WI38 (cell line): ENCODE data around the gene C1orf21.

Experiments
- H3K4me3 ChIP-seq: 2 replicates; pipeline ENCODE4 v1.5.1; 2011; ENCODE audit warnings: low read depth, mild to moderate bottlenecking, control low read depth, low read length
- TF ChIP-seq, protein P1 (sequence below): IDR thresholded peaks from 2 replicates; pipeline ENCODE4 v1.5.1; 2012; ENCODE audit warnings: low read depth, mild to moderate bottlenecking, control low read depth, low read length

Gene C1orf21

DNA sequence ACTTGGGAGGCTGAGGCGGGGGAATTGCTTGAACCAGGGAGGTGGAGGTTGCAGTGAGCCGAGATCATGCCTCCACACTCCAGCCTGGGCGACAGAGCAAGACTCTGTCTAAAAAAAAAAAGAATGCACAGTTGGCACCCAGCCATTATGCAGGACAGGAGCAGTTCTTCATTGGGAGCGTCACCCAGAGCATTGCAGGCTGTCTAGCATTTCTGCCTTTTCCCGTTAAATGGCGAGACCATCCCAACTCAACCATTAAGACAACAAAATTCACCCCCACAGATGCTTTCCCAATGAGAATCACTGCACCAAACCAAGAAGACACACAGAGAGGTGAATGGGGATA, 262.0 kb downstream of the C1orf21 start:
- TF ChIP-seq, protein P1, sequence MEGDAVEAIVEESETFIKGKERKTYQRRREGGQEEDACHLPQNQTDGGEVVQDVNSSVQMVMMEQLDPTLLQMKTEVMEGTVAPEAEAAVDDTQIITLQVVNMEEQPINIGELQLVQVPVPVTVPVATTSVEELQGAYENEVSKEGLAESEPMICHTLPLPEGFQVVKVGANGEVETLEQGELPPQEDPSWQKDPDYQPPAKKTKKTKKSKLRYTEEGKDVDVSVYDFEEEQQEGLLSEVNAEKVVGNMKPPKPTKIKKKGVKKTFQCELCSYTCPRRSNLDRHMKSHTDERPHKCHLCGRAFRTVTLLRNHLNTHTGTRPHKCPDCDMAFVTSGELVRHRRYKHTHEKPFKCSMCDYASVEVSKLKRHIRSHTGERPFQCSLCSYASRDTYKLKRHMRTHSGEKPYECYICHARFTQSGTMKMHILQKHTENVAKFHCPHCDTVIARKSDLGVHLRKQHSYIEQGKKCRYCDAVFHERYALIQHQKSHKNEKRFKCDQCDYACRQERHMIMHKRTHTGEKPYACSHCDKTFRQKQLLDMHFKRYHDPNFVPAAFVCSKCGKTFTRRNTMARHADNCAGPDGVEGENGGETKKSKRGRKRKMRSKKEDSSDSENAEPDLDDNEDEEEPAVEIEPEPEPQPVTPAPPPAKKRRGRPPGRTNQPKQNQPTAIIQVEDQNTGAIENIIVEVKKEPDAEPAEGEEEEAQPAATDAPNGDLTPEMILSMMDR = no peak
- H3K4me3 ChIP-seq = no peak overlapping the region

DNA sequence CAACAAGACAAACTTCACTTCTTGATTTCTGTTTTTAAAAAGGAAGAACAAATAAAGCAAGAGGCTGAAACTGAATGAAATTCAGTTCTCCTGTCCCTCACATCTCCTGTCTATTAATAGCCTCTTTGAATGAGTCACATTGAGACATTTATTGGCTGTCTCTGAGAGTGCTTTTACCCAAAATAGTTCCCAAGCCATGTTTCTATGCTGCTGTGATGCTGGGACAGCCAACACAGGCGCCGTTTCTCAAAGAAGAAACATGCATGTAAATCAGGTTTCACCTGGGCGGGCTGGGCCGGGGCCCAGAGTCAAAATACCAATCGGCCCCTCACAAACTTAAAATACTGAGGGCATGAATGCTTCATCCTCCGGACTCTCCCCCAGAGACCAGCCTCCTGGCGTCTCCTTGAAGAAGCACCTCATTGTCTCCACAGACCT, 262.6 kb downstream of the C1orf21 start:
- no peak overlapping the region for H3K4me3 ChIP-seq
- TF ChIP-seq, protein P1 = no peak

DNA sequence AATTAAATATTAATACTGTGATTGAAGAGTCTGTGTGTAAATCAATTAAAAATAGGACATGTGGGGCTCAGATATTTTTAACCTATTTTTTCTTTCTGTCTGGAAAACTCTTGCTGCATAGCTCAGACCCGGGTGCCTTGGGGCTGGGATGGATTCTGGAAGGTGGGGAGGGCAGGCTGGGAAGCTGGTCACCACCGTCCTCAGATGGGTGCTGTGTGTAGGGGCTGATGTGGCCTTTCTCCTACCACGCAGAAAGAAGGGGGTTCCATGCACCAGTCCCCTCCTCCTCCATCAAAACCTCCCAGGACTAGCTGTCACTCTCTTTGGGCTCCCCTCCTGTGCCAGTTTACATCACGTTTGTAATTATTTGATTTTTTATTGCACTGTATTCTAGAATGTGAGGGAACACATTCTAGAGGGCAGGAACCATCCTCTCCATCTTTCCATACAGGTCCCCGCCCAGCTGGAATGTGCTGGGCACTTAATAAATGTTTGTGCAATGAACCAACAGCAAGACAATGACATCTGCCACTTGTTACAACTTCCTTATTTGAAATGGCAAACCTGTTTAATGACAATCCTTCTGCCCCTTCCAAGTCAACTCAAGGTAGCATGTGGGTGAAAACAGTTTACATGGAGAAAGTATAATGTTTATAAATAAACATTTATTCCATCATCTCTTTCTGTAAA, 263.5 kb downstream of the C1orf21 start:
- no peak overlapping the region for H3K4me3 ChIP-seq
- TF ChIP-seq, protein P1 = no peak

DNA sequence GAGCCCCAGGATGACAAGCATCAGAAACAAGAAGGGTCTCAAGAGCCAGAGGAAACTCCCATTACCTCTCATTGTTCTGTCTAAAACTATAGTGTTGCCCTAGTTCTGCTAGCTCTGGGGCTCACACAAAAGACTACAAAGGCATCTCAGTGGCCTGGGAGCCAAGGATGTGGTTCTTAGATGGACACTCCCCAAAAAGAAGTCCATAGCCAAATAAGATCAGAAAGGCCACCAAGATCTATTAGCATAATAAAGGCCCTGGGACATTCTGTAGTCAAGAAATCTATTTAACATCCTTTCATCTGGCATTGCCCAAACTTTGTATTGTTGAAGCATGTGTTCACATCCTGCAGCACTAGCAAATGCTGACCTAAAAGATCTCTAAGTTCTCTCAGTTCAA, 268.4 kb downstream of the C1orf21 start:
- TF ChIP-seq, protein P1 = no peak
- no peak overlapping the region for H3K4me3 ChIP-seq

DNA sequence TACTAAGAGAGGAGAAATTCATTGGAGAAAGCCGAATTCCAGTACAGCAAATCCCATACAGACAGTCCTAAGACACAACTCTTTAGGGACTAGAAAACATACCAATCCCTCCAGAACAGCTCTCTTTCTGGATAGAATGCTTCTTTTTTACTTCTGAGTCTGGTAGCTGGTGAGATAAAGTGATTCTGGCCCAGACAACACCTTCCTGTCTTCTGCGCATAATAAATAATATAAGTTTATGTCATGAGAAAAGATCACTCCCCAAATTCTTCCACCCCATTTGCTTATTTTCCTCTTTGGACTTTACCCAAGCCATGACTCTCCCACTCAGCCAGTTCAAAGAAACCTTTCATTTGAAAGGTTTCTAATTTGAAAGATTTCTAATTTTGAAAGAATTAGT, 269.4 kb downstream of the C1orf21 start:
- H3K4me3 ChIP-seq = no peak overlapping the region
- TF ChIP-seq, protein P1 = no peak

DNA sequence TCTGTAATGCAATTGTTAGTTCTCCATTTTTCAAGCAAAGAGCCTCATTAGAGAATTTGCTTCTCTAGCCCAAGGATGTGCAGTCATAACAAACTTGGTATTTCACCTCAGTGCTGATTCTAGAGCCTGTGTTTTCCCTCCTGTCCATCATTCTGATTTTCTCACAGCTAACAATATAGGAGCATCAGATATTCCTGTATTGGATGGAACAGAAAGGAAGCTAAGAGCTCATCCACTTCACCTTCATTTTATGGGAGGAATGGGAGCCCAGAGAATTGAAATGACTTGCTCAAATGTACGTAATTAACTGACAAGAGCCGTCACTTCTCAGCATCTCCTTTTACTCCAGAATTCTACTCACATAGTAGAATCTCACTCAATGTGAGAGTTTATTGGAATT, 271.2 kb downstream of the C1orf21 start:
- H3K4me3 ChIP-seq = no peak overlapping the region
- TF ChIP-seq, protein P1 = no peak

DNA sequence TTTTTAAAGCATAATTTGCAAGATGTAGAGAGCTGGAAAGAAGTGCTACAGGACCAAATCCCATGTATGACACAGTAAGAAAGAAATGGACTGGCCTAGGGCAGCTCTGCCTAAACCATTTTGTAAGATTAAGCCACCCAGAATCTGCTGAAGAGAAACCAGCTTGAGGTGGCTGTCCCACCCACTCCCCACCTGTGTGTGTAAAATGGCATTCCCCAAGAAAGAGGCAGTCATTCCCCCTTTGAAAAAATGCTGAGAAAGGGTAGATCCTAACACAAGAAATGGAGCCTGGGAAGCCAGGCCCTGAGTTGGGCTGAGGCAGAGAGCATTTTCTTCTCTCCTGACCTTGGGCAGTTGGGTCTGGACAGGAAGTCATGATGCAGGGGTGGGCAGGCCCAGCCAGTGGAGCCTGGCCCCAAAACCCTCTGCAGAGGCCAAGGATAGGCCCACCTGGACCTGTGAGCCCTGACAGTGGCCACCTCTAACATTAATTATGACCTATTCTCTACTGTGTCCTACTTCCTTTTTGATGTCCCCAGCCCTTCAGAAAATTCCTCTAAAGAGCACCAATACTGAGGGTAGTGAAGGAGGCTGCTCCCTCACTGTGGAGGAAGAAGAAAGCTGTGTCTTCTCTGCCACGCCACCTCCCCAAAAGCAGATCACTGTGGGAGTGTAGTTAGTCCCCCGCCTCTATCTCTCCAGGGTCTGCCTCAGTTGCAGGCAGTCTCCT, 273.8 kb downstream of the C1orf21 start:
- TF ChIP-seq, protein P1 = no peak
- no peak overlapping the region for H3K4me3 ChIP-seq
